HepG2 (cell line): ENCODE data around the gene LMAN2. TPM values are rescaled to one million over a fixed set of nuclear protein-coding genes. Genes with fewer than 3 reads are reported as not detected.

Source experiments
- DNMT3B ChIP-seq: conservative IDR thresholded peaks from 2 replicates; pipeline ENCODE4 v1.6.1; 2016; ENCODE audit warnings: missing biosample characterization, control low read depth
- ERF ChIP-seq: IDR thresholded peaks from 2 replicates; pipeline ENCODE4 v1.6.1; 2018; ENCODE audit warnings: missing biosample characterization, missing genetic modification reagents
- HNRNPL ChIP-seq: fragments of 200-400 bp; formaldehyde crosslinking; IDR thresholded peaks from 2 replicates; pipeline ENCODE4 v1.6.1; 2017; ENCODE audit warnings: mild to moderate bottlenecking, low read depth, low read length
- MLLT10 ChIP-seq: sonication (generic); formaldehyde crosslinking; IDR thresholded peaks from 2 replicates; pipeline ENCODE4 v1.4.0; 2020; ENCODE audit warnings: missing genetic modification reagents
- NFE2 ChIP-seq: sonication (generic); formaldehyde crosslinking; IDR thresholded peaks from 2 replicates; pipeline ENCODE4 v1.4.0; 2020; ENCODE audit warnings: missing genetic modification reagents
- NR1H2 ChIP-seq: sonication (generic); formaldehyde crosslinking; IDR thresholded peaks from 2 replicates; pipeline ENCODE4 v1.8.1; 2022; ENCODE audit warnings: low read depth, missing genetic modification reagents, borderline replicate concordance
- RFX1 ChIP-seq: fragments of 450-650 bp; IDR thresholded peaks from 2 replicates; pipeline ENCODE4 v1.6.1; 2017
- RFX5 ChIP-seq: IDR thresholded peaks from 2 replicates; pipeline ENCODE4 v1.6.1; 2011; ENCODE audit warnings: low read depth, low read length, improper control_type of control experiment
- SP5 ChIP-seq: IDR thresholded peaks from 2 replicates; pipeline ENCODE4 v1.6.1; 2016; ENCODE audit warnings: low read depth, borderline replicate concordance
- TAF15 ChIP-seq: fragments of 200-400 bp; formaldehyde crosslinking; IDR thresholded peaks from one replicate; pipeline ENCODE4 v1.6.1; 2018; ENCODE audit warnings: mild to moderate bottlenecking, low read depth, low read length; ENCODE audit not compliant: poor library complexity, severe bottlenecking
- ZBTB38 ChIP-seq: sonication (generic); formaldehyde crosslinking; IDR thresholded peaks from 2 replicates; pipeline ENCODE4 v1.5.1; 2020; ENCODE audit warnings: mild to moderate bottlenecking, missing genetic modification reagents
- ZBTB7A ChIP-seq: sonication (generic); formaldehyde crosslinking; IDR thresholded peaks from 2 replicates; pipeline ENCODE4 v1.8.0; 2022; ENCODE audit warnings: mild to moderate bottlenecking, missing genetic modification reagents
- ZNF17 ChIP-seq: sonication (generic); formaldehyde crosslinking; IDR thresholded peaks from 2 replicates; pipeline ENCODE4 v1.5.0; 2020; ENCODE audit warnings: mild to moderate bottlenecking, missing genetic modification reagents
- ZNF563 ChIP-seq: sonication (generic); formaldehyde crosslinking; IDR thresholded peaks from 2 replicates; pipeline ENCODE4 v1.8.0; 2022; ENCODE audit warnings: mild to moderate bottlenecking, moderate library complexity, missing genetic modification reagents
- ZNF615 ChIP-seq: sonication (generic); formaldehyde crosslinking; IDR thresholded peaks from 2 replicates; pipeline ENCODE4 v1.5.0; 2020; ENCODE audit warnings: mild to moderate bottlenecking, missing genetic modification reagents, borderline replicate concordance
- ZNF672 ChIP-seq: sonication (generic); formaldehyde crosslinking; IDR thresholded peaks from 2 replicates; pipeline ENCODE4 v1.8.1; 2022; ENCODE audit warnings: missing genetic modification reagents
- ZNF674 ChIP-seq: sonication (generic); formaldehyde crosslinking; IDR thresholded peaks from 2 replicates; pipeline ENCODE4 v1.5.0; 2020; ENCODE audit warnings: low read depth, mild to moderate bottlenecking, missing genetic modification reagents
- ZNF737 ChIP-seq: sonication (generic); formaldehyde crosslinking; IDR thresholded peaks from 2 replicates; pipeline ENCODE4 v1.5.0; 2020; ENCODE audit warnings: missing genetic modification reagents, mild to moderate bottlenecking, borderline replicate concordance
- ZNF75D ChIP-seq: sonication (generic); formaldehyde crosslinking; IDR thresholded peaks from 2 replicates; pipeline ENCODE4 v1.8.1; 2023; ENCODE audit warnings: missing genetic modification reagents, mild to moderate bottlenecking, borderline replicate concordance
- ZNF768 ChIP-seq: sonication (generic); formaldehyde crosslinking; IDR thresholded peaks from 2 replicates; pipeline ENCODE4 v1.4.0; 2020; ENCODE audit warnings: missing genetic modification reagents
- ZSCAN29 ChIP-seq: sonication (generic); formaldehyde crosslinking; conservative IDR thresholded peaks from 2 replicates; pipeline ENCODE4 v1.4.0; 2020; ENCODE audit warnings: mild to moderate bottlenecking, missing genetic modification reagents
- polyA plus RNA-seq, 8 experiments: library from polyadenylated mRNA; depleted of rRNA in 3 of 8; stranded (reverse) in 7 of 8; unstranded in 1 of 8; fragments of >200 nt; fragmentation: Illumina TruSeq in 4 of 8; extraction: Trizol in 4 of 8; gene quantifications; 2 replicates each; pipeline versions ENCODE4 v1.2.1 to v1.2.3, GENCODE V29; 2011 to 2016; ENCODE audit warnings: low read depth in 4 of 8, missing spikeins in 1 of 8, mixed read lengths in 1 of 8; ENCODE audit not compliant: insufficient read depth in 1 of 8
- total RNA-seq, 5 experiments: library from RNA; depleted of rRNA; stranded (reverse); fragments of >200 nt; fragmentation: Illumina TruSeq; extraction: Trizol; gene quantifications; 2 replicates each; pipeline ENCODE4 v1.2.3, GENCODE V29; 2016; ENCODE audit warnings: low read depth in 1 of 5
- TF ChIP-seq, protein P1 (sequence below): sonication (generic); formaldehyde crosslinking; IDR thresholded peaks from 2 replicates; pipeline ENCODE4 v1.4.0; 2020; ENCODE audit warnings: missing genetic modification reagents
- TF ChIP-seq, protein P2 (sequence below): sonication (generic); formaldehyde crosslinking; IDR thresholded peaks from 2 replicates; pipeline ENCODE4 v1.8.0; 2023; ENCODE audit warnings: mild to moderate bottlenecking, missing genetic modification reagents
- TF ChIP-seq, protein P3 (sequence below): IDR thresholded peaks from 2 replicates; pipeline ENCODE4 v1.6.1; 2016; ENCODE audit warnings: missing genetic modification reagents, missing compliant biosample characterization
- TF ChIP-seq, protein P4 (sequence below): fragments of 450-650 bp; IDR thresholded peaks from 2 replicates; pipeline ENCODE4 v1.6.1; 2017; ENCODE audit warnings: mild to moderate bottlenecking

Gene LMAN2
- total and polyA plus RNA-seq, 2 of the 13 experiments (the other 11 are each of a cell fraction or from before 2014, with no cell fraction given) = 191 to 197 TPM

DNA sequence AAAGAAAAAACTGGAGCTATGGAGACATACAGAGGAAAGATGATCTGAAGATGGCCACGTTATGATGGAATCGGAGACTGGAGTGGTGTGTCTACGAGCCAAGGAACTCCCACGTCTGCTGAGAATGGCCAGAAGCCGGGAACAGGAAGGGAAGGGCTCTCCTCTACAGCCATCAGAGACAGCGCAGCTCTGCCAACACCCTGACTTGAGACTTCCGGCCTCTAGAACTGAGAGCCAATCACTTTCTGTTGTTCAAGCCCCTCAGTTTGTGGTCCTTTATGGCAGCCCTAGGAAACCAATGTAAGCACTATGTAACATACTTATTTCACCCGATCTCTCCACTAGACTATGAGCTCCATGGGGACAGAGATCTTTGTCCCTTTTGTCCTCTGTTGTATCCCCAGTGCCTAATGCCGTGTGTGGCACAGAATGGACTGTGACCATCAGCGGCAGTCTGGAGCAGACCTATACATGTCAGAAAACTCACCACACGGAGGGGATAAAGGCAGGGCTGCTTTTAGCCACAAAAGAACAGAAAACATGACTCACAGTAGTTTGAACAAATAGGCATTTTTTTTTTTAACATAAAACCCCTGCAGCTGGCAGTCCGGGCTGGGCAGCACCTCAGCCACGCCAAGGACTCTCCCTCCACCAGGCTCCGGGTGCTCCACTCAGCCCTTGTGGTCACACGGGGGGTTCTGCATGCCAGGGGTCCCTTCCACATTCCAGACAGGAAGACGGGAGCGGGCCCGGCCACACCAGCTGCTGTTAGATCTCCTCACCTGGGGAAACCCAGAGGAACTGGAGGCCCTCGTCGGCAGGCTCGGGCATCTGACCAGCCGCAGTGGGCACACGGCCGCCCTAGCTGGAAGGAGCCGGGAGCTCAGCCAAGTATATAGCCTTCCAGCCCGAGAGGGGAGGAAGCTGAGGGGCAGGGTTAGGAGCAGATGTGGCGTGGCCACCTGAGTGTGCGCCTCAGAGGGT is 23.6 kb downstream of the LMAN2 start (continued):
- no peak for TF ChIP-seq ZNF17
- TF ChIP-seq ZNF768 (CRISPR knock-in tag) = 0 out of 2 replicates have a peak, but pooled peaks have one; percentile 9
- no peak for TF ChIP-seq ZNF75D (CRISPR knock-in tag)
- TF ChIP-seq ZSCAN29 (CRISPR knock-in tag) = no peak
- TF ChIP-seq RFX5 = no peak
- no peak for TF ChIP-seq MLLT10 (CRISPR knock-in tag)
- TF ChIP-seq ZNF674 (CRISPR knock-in tag) = no peak
- no peak for TF ChIP-seq ZNF615
- TF ChIP-seq NR1H2 (CRISPR knock-in tag) = no peak
- TF ChIP-seq, protein P1, sequence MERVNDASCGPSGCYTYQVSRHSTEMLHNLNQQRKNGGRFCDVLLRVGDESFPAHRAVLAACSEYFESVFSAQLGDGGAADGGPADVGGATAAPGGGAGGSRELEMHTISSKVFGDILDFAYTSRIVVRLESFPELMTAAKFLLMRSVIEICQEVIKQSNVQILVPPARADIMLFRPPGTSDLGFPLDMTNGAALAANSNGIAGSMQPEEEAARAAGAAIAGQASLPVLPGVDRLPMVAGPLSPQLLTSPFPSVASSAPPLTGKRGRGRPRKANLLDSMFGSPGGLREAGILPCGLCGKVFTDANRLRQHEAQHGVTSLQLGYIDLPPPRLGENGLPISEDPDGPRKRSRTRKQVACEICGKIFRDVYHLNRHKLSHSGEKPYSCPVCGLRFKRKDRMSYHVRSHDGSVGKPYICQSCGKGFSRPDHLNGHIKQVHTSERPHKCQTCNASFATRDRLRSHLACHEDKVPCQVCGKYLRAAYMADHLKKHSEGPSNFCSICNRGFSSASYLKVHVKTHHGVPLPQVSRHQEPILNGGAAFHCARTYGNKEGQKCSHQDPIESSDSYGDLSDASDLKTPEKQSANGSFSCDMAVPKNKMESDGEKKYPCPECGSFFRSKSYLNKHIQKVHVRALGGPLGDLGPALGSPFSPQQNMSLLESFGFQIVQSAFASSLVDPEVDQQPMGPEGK (CRISPR knock-in tag) = 0 out of 2 replicates have a peak, but pooled peaks have one; percentile 19
- no peak for TF ChIP-seq ZNF672 (CRISPR knock-in tag)
- peak; percentile 80; the same call in 1 of the 2 replicates for TF ChIP-seq HNRNPL
- TF ChIP-seq, protein P2, sequence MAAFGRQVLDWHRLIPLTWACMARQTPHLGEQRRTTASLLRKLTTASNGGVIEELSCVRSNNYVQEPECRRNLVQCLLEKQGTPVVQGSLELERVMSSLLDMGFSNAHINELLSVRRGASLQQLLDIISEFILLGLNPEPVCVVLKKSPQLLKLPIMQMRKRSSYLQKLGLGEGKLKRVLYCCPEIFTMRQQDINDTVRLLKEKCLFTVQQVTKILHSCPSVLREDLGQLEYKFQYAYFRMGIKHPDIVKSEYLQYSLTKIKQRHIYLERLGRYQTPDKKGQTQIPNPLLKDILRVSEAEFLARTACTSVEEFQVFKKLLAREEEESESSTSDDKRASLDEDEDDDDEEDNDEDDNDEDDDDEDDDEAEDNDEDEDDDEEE (CRISPR knock-in tag) = 0 out of 2 replicates have a peak, but pooled peaks have one; percentile 25
- TF ChIP-seq TAF15 = no peak
- TF ChIP-seq, protein P3, sequence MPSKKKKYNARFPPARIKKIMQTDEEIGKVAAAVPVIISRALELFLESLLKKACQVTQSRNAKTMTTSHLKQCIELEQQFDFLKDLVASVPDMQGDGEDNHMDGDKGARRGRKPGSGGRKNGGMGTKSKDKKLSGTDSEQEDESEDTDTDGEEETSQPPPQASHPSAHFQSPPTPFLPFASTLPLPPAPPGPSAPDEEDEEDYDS = peak; percentile 30; the same call in 1 of the 2 replicates
- TF ChIP-seq NFE2 (CRISPR knock-in tag) = no peak
- no peak for TF ChIP-seq SP5 (CRISPR knock-in tag)
- TF ChIP-seq, protein P4, sequence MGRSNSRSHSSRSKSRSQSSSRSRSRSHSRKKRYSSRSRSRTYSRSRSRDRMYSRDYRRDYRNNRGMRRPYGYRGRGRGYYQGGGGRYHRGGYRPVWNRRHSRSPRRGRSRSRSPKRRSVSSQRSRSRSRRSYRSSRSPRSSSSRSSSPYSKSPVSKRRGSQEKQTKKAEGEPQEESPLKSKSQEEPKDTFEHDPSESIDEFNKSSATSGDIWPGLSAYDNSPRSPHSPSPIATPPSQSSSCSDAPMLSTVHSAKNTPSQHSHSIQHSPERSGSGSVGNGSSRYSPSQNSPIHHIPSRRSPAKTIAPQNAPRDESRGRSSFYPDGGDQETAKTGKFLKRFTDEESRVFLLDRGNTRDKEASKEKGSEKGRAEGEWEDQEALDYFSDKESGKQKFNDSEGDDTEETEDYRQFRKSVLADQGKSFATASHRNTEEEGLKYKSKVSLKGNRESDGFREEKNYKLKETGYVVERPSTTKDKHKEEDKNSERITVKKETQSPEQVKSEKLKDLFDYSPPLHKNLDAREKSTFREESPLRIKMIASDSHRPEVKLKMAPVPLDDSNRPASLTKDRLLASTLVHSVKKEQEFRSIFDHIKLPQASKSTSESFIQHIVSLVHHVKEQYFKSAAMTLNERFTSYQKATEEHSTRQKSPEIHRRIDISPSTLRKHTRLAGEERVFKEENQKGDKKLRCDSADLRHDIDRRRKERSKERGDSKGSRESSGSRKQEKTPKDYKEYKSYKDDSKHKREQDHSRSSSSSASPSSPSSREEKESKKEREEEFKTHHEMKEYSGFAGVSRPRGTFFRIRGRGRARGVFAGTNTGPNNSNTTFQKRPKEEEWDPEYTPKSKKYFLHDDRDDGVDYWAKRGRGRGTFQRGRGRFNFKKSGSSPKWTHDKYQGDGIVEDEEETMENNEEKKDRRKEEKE = no peak
- 0 out of 2 replicates have a peak, but pooled peaks have one; percentile 13 for TF ChIP-seq ERF (CRISPR knock-in tag)
- TF ChIP-seq ZNF563 = no peak
- TF ChIP-seq DNMT3B (CRISPR knock-in tag) = no peak
- TF ChIP-seq ZBTB38 (CRISPR knock-in tag) = 0 out of 2 replicates have a peak, but pooled peaks have one; percentile 20
- no peak for TF ChIP-seq ZNF737
- no peak for TF ChIP-seq ZBTB7A
- TF ChIP-seq RFX1 = no peak
